ENCODE results near the gene GAK.
A peak's percentile ranks its signal among the peaks of the same experiment; 100 is the strongest.

Gene GAK

GRCh38 chr4:905485-906338 is 26.4 kb downstream of the GAK start:
- peak; percentile 90 for FAIRE-seq

- no peak for FAIRE-seq
These were observed 28.8 kb downstream of the GAK start for GRCh38 chr4:903066-904046.

GRCh38 chr4:901192-901910 is 30.8 kb downstream of the GAK start:
- FAIRE-seq: no peak

- no peak for FAIRE-seq
These were observed 31.4 kb downstream of the GAK start for GRCh38 chr4:900721-901120.

GRCh38 chr4:900073-900472 is 32.0 kb downstream of the GAK start:
- FAIRE-seq: no peak

- FAIRE-seq: no peak
These were observed 32.6 kb downstream of the GAK start for GRCh38 chr4:899556-899906.

GRCh38 chr4:898869-899555 is 33.1 kb downstream of the GAK start:
- FAIRE-seq: no peak

- no peak for FAIRE-seq
These were observed 34.0 kb downstream of the GAK start for GRCh38 chr4:898123-898522.

GRCh38 chr4:896630-897029 is 35.5 kb downstream of the GAK start:
- FAIRE-seq: no peak

GRCh38 chr4:896216-896615 is 35.9 kb downstream of the GAK start:
- no peak for FAIRE-seq

GRCh38 chr4:895596-895995 is 36.5 kb downstream of the GAK start:
- FAIRE-seq: no peak

- no peak for FAIRE-seq
These were observed 38.0 kb downstream of the GAK start for GRCh38 chr4:893995-894705.

- FAIRE-seq: no peak
These were observed 38.7 kb downstream of the GAK start for GRCh38 chr4:893276-893994.

- FAIRE-seq: no peak
These were observed 39.3 kb downstream of the GAK start for GRCh38 chr4:892780-893179.

GRCh38 chr4:891747-892146 is 40.4 kb downstream of the GAK start:
- FAIRE-seq: no peak

- FAIRE-seq: no peak
These were observed 42.0 kb downstream of the GAK start for GRCh38 chr4:890036-890695.

GRCh38 chr4:889516-889915 is 42.6 kb downstream of the GAK start:
- no peak for FAIRE-seq

GRCh38 chr4:888029-888428 is 44.1 kb downstream of the GAK start:
- no peak for FAIRE-seq

- no peak for FAIRE-seq
These were observed 44.9 kb downstream of the GAK start for GRCh38 chr4:887034-887763.

GRCh38 chr4:886244-886643 is 45.9 kb downstream of the GAK start:
- no peak for FAIRE-seq
